Measurements from ENCODE around the gene CFAP69.

DNA sequence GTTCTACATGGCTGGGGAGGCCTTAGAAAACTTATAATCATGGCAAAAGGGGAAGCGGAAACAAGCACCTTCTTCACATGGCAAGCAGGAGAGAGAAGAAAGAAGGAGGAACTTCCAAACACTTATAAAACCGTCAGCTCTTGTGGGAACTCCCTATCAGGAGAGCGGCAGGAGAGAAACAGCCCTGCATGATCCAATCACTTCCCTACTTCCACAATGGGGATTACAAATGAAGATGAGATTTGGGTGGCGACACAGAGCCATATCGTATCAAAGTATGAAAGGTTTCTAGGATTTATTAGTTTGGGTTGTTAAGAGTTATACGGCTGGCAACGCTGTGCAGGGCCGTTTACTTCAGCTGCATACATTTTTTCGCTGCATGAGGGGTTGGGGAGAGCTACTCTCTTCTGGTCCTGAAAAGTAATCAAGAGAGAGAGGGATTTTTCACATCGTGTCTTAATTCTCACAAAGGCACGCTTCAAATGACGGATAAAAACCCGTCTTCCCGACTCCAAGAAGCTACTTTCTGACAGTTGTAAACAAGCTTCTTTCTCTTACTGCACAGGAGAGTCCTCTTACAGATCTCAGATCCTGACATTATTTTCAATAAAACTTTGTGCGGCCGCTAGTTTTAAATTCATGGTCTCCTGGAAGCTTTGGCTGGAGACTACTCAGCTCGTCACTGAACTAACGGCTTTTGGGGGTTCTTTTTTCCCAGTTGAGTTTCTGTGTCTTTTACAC is 100.8 kb downstream of the CFAP69 start:
- TF ChIP-seq, protein P1, sequence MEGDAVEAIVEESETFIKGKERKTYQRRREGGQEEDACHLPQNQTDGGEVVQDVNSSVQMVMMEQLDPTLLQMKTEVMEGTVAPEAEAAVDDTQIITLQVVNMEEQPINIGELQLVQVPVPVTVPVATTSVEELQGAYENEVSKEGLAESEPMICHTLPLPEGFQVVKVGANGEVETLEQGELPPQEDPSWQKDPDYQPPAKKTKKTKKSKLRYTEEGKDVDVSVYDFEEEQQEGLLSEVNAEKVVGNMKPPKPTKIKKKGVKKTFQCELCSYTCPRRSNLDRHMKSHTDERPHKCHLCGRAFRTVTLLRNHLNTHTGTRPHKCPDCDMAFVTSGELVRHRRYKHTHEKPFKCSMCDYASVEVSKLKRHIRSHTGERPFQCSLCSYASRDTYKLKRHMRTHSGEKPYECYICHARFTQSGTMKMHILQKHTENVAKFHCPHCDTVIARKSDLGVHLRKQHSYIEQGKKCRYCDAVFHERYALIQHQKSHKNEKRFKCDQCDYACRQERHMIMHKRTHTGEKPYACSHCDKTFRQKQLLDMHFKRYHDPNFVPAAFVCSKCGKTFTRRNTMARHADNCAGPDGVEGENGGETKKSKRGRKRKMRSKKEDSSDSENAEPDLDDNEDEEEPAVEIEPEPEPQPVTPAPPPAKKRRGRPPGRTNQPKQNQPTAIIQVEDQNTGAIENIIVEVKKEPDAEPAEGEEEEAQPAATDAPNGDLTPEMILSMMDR (IDR thresholded peaks at IDR 0.05): no peak
- TF ChIP-seq POLR2A (IDR thresholded peaks at IDR 0.05): no peak
